Neural cell (in vitro differentiated cells): ENCODE measurements around the gene HNRNPF. TPM values are rescaled to one million over a fixed set of nuclear protein-coding genes. Genes with fewer than 3 reads are reported as not detected.

Experiments used
- H2AFZ ChIP-seq: fragments of 200-600, 300-800 bp; sonication (generic), shearing (Covaris generic); 2 replicates; pipeline ENCODE4 v1.6.0; 2014; ENCODE audit warnings: low read depth, mild to moderate bottlenecking, antibody characterized with exemption, low read length, moderate library complexity
- H3F3A ChIP-seq: fragments of 200-600 bp; shearing (Covaris generic); 2 replicates; pipeline ENCODE4 v1.6.1; 2016; ENCODE audit warnings: mild to moderate bottlenecking, moderate library complexity, mixed read lengths, antibody characterized with exemption, low read length; ENCODE audit not compliant: insufficient read depth, poor library complexity, severe bottlenecking
- H3K27ac ChIP-seq: fragments of 200-600, 300-800 bp; sonication (generic), shearing (Covaris generic); 2 replicates; pipeline ENCODE4 v1.5.1; 2014; ENCODE audit warnings: mild to moderate bottlenecking, low read length, moderate library complexity
- H3K27me3 ChIP-seq: fragments of 300-800, 200-600 bp; sonication (generic), shearing (Covaris generic); 2 replicates; pipeline ENCODE4 v1.6.0; 2014; ENCODE audit warnings: mild to moderate bottlenecking, low read depth, low read length, moderate library complexity; ENCODE audit not compliant: insufficient read depth
- H3K36me3 ChIP-seq: fragments of 300-800, 200-600 bp; sonication (generic), shearing (Covaris generic); 2 replicates; pipeline ENCODE4 v1.5.1; 2014; ENCODE audit warnings: mild to moderate bottlenecking, antibody characterized with exemption, low read length, moderate library complexity; ENCODE audit not compliant: insufficient read depth
- H3K4me2 ChIP-seq: fragments of 300-800, 200-600 bp; sonication (generic), shearing (Covaris generic); 2 replicates; pipeline ENCODE4 v1.6.0; 2014; ENCODE audit warnings: mild to moderate bottlenecking, low read length
- H3K4me3 ChIP-seq: fragments of 300-800, 200-600 bp; sonication (generic), shearing (Covaris generic); 2 replicates; pipeline ENCODE4 v1.5.1; 2014; ENCODE audit warnings: mild to moderate bottlenecking, low read length, moderate library complexity
- H3K79me2 ChIP-seq: fragments of 200-600 bp; shearing (Covaris generic); replicated peaks from 2 replicates; pipeline ENCODE4 v1.6.0; 2014; ENCODE audit warnings: mild to moderate bottlenecking, low read length, moderate library complexity; ENCODE audit not compliant: insufficient read depth
- H3K9ac ChIP-seq: fragments of 300-800, 200-600 bp; sonication (generic), shearing (Covaris generic); 2 replicates; pipeline ENCODE4 v1.6.1; 2016; ENCODE audit warnings: mild to moderate bottlenecking, low read length, mixed read lengths
- H3K9me2 ChIP-seq: fragments of 200-600 bp; shearing (Covaris generic); 2 replicates; pipeline ENCODE4 v1.6.1; 2016; ENCODE audit warnings: mild to moderate bottlenecking, low read length, mixed read lengths; ENCODE audit not compliant: insufficient read depth
- H3K9me3 ChIP-seq: fragments of 200-600, 300-800 bp; sonication (generic), shearing (Covaris generic); 2 replicates; pipeline ENCODE4 v1.6.1; 2016; ENCODE audit warnings: mild to moderate bottlenecking, mixed run types, low read length, moderate library complexity, mixed read lengths
- H4K20me1 ChIP-seq: fragments of 200-600 bp; shearing (Covaris generic); 2 replicates; pipeline ENCODE4 v1.6.1; 2016; ENCODE audit warnings: mild to moderate bottlenecking, mixed run types; ENCODE audit not compliant: insufficient read depth
- EP300 ChIP-seq: fragments of 450-650 bp; conservative IDR thresholded peaks from 2 replicates; pipeline ENCODE4 v1.6.1; 2014; ENCODE audit warnings: antibody characterized with exemption, mild to moderate bottlenecking, moderate library complexity; ENCODE audit not compliant: poor library complexity, severe bottlenecking
- EZH2 ChIP-seq: fragments of 200-600, 300-800 bp; shearing (Covaris generic), sonication (generic); IDR thresholded peaks from 2 replicates; pipeline ENCODE4 v1.6.1; 2014; ENCODE audit warnings: antibody characterized with exemption, low read length, borderline replicate concordance, mild to moderate bottlenecking; ENCODE audit not compliant: insufficient read depth, poor library complexity, severe bottlenecking
- MXI1 ChIP-seq: fragments of 450-650 bp; conservative IDR thresholded peaks from 2 replicates; pipeline ENCODE4 v1.6.1; 2014; ENCODE audit warnings: antibody characterized with exemption, mild to moderate bottlenecking; ENCODE audit not compliant: poor library complexity, severe bottlenecking
- POLR2AphosphoS5 ChIP-seq: IDR thresholded peaks from 2 replicates; pipeline ENCODE4 v1.6.1; 2012
- RAD21 ChIP-seq: fragments of 450-650 bp; conservative IDR thresholded peaks from 2 replicates; pipeline ENCODE4 v1.6.1; 2014; ENCODE audit warnings: antibody characterized with exemption, mild to moderate bottlenecking, moderate library complexity
- SMC3 ChIP-seq: fragments of 450-650 bp; conservative IDR thresholded peaks from 2 replicates; pipeline ENCODE4 v1.6.1; 2014; ENCODE audit warnings: antibody characterized with exemption, mild to moderate bottlenecking, moderate library complexity; ENCODE audit not compliant: poor library complexity
- TAF1 ChIP-seq: IDR thresholded peaks from 2 replicates; pipeline ENCODE4 v1.6.1; 2012; ENCODE audit warnings: low read depth
- polyA plus RNA-seq: library from polyadenylated mRNA; depleted of rRNA; stranded (reverse); fragments of >200 nt; gene quantifications from 2 replicates; pipeline ENCODE4 v1.2.3, GENCODE V29; 2014
- TF ChIP-seq, protein P1 (sequence below): IDR thresholded peaks from 2 replicates; pipeline ENCODE4 v1.6.1; 2012; ENCODE audit warnings: borderline replicate concordance
- TF ChIP-seq, protein P2 (sequence below): fragments of 450-650 bp; IDR thresholded peaks from 2 replicates; pipeline ENCODE4 v1.5.1; 2014; ENCODE audit warnings: antibody characterized with exemption, mild to moderate bottlenecking, moderate library complexity; ENCODE audit not compliant: poor library complexity, severe bottlenecking

The HNRNPF gene
- polyA plus RNA-seq, 1 donor from 2014 or later = 65.0 TPM

DNA sequence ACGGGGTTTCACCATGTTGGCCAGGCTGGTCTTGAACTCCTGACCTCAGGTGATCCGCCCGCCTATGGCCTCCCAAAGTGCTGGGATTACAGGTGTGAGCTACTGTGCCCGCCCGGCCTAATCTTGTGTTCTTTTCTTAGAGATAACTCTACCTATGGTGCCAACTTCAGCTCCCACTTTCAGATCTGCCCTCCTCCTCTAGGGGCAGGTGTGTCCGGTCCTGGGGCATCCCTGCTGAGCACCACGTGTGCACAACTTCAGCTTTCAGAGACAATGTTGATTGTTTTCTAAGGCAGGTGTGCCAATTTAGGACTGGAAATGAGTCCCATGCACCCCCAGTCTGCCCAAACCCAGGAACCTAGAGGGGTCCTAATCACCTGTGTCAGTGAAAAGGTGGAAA is 56.0 kb downstream of the HNRNPF start:
- Histone ChIP-seq H3K79me2 (no peaks in the 10 kb centered on the region), H3K9me2 (no peaks in the 10 kb centered on the region), H3K9me3 (no peaks in the 10 kb centered on the region), H3K36me3 (no peaks in the 10 kb centered on the region), H3K27ac (no peak overlapping the region), H3K9ac (no peak overlapping the region), H3F3A (no peaks in the 10 kb centered on the region), H3K27me3 (no peaks in the 10 kb centered on the region), H4K20me1 (no peaks in the 10 kb centered on the region), H3K4me2 (no peak overlapping the region), H3K4me3 (no peak overlapping the region), H2AFZ (no peak overlapping the region)
- TF ChIP-seq SMC3 (no peak), TAF1 (no peak), RAD21 (no peak), MXI1 (no peak), EP300 (no peak), EZH2 (no peak), POLR2AphosphoS5 (no peak)
- TF ChIP-seq, protein P1, sequence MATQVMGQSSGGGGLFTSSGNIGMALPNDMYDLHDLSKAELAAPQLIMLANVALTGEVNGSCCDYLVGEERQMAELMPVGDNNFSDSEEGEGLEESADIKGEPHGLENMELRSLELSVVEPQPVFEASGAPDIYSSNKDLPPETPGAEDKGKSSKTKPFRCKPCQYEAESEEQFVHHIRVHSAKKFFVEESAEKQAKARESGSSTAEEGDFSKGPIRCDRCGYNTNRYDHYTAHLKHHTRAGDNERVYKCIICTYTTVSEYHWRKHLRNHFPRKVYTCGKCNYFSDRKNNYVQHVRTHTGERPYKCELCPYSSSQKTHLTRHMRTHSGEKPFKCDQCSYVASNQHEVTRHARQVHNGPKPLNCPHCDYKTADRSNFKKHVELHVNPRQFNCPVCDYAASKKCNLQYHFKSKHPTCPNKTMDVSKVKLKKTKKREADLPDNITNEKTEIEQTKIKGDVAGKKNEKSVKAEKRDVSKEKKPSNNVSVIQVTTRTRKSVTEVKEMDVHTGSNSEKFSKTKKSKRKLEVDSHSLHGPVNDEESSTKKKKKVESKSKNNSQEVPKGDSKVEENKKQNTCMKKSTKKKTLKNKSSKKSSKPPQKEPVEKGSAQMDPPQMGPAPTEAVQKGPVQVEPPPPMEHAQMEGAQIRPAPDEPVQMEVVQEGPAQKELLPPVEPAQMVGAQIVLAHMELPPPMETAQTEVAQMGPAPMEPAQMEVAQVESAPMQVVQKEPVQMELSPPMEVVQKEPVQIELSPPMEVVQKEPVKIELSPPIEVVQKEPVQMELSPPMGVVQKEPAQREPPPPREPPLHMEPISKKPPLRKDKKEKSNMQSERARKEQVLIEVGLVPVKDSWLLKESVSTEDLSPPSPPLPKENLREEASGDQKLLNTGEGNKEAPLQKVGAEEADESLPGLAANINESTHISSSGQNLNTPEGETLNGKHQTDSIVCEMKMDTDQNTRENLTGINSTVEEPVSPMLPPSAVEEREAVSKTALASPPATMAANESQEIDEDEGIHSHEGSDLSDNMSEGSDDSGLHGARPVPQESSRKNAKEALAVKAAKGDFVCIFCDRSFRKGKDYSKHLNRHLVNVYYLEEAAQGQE = no peak
- TF ChIP-seq, protein P2, sequence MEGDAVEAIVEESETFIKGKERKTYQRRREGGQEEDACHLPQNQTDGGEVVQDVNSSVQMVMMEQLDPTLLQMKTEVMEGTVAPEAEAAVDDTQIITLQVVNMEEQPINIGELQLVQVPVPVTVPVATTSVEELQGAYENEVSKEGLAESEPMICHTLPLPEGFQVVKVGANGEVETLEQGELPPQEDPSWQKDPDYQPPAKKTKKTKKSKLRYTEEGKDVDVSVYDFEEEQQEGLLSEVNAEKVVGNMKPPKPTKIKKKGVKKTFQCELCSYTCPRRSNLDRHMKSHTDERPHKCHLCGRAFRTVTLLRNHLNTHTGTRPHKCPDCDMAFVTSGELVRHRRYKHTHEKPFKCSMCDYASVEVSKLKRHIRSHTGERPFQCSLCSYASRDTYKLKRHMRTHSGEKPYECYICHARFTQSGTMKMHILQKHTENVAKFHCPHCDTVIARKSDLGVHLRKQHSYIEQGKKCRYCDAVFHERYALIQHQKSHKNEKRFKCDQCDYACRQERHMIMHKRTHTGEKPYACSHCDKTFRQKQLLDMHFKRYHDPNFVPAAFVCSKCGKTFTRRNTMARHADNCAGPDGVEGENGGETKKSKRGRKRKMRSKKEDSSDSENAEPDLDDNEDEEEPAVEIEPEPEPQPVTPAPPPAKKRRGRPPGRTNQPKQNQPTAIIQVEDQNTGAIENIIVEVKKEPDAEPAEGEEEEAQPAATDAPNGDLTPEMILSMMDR = no peak

DNA sequence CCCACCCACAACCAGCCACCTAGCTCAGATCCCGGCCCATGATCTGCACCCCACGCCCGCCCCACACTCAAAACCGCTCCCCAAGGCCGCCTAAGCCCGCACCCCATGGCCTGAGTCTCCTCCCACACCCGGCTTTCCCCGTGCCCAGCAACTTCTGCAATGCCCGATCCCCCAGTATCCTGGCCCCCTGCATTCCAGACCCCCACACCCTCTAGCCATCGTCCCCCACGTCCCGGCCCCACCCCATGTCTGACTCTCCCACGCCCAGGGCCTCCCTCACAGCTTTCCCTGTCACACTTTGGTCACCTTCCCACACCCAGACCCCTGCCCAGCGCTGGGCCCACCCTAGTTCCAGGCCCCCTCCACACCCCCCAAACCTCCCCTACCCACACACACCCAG is 57.7 kb downstream of the HNRNPF start:
- Histone ChIP-seq H3K4me2 (no peak overlapping the region), H3K9ac (no peak overlapping the region), H2AFZ (no peak overlapping the region), H3K27me3 (no peaks in the 10 kb centered on the region), H3K36me3 (no peaks in the 10 kb centered on the region), H3K79me2 (no peaks in the 10 kb centered on the region), H3K9me2 (no peaks in the 10 kb centered on the region), H3K4me3 (no peak overlapping the region), H3F3A (no peaks in the 10 kb centered on the region), H3K27ac (no peak overlapping the region), H4K20me1 (no peaks in the 10 kb centered on the region), H3K9me3 (no peaks in the 10 kb centered on the region)
- TF ChIP-seq RAD21 = no peak
- no peak for TF ChIP-seq TAF1
- TF ChIP-seq, protein P1 = no peak
- no peak for TF ChIP-seq MXI1
- TF ChIP-seq EZH2 = no peak
- TF ChIP-seq, protein P2 = no peak
- TF ChIP-seq SMC3 = no peak
- TF ChIP-seq EP300 = no peak
- no peak for TF ChIP-seq POLR2AphosphoS5
